Measurements from ENCODE around the gene ANAPC2. TPM values are rescaled to one million over a fixed set of nuclear protein-coding genes. Genes with fewer than 3 reads are reported as not detected.
A peak's percentile ranks its signal among the peaks of the same experiment; 100 is the strongest.

Gene ANAPC2
- total RNA-seq, 1 donor from 2014 or later: 18.9 TPM

DNA sequence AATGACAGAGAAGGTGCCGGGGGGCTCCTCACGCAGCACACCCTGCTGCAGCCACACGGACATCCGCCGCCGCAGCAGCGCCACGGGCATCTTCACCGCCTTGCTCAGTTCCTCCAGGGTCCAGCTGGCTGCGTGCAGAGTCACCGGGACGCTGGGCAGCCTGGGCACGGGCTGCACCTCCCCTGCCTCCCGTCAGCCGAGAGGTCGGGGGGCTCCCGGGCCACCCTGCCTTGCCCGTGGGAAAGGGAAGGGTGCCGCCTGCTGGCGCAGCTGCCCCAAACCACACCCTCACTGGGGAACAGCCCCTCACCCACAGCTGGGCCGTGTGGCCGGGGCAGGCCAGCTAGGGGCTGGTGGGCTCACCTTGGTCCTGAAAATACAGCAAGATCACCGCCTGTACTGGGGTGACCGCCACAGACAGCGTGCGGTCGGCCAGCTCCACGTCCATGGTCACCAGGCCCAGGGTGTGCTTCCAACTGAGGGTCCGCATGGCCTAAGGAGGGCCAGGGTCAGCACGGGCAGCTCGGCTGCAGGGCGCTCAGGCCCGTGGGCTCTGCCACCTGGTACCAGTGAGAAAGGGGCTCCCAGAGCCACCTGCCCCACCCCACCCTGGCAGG is 12.9 kb downstream of the ANAPC2 start:
- Histone ChIP-seq H3K9me3 (ENCODE audit: low read depth) (no peaks in the 10 kb centered on the region), H3F3A (ENCODE audit: low read depth) (peaks cover 10% of the 10 kb centered on the region), H3K27me3 (peaks cover 64% of the 10 kb centered on the region), H3K4me2 (peak overlapping the region; percentile 68), H3K79me2 (ENCODE audit: low read depth) (no peaks in the 10 kb centered on the region), H4K20me1 (ENCODE audit: low read depth) (peaks cover 38% of the 10 kb centered on the region), H3K4me1 (peaks cover 11% of the 10 kb centered on the region), H3K4me3 (peak overlapping the region; percentile 21), H2AFZ (replicated peaks) (no peak overlapping the region), H3K9ac (no peak overlapping the region), H3K36me3 (no peaks in the 10 kb centered on the region), H3K27ac (no peak overlapping the region)
- DNase-seq (ENCODE audit: low spot score): peak; percentile 62
- no peak overlapping the region for H3K4me3 Mint-ChIP-seq
- H3K9me3 Mint-ChIP-seq: no peaks in the 10 kb centered on the region
- H3K27ac Mint-ChIP-seq: no peak overlapping the region
- H3K36me3 Mint-ChIP-seq: no peaks in the 10 kb centered on the region
- no peak for TF ChIP-seq EZH2phosphoT487 (IDR thresholded peaks at IDR 0.05)
- TF ChIP-seq, protein P1, sequence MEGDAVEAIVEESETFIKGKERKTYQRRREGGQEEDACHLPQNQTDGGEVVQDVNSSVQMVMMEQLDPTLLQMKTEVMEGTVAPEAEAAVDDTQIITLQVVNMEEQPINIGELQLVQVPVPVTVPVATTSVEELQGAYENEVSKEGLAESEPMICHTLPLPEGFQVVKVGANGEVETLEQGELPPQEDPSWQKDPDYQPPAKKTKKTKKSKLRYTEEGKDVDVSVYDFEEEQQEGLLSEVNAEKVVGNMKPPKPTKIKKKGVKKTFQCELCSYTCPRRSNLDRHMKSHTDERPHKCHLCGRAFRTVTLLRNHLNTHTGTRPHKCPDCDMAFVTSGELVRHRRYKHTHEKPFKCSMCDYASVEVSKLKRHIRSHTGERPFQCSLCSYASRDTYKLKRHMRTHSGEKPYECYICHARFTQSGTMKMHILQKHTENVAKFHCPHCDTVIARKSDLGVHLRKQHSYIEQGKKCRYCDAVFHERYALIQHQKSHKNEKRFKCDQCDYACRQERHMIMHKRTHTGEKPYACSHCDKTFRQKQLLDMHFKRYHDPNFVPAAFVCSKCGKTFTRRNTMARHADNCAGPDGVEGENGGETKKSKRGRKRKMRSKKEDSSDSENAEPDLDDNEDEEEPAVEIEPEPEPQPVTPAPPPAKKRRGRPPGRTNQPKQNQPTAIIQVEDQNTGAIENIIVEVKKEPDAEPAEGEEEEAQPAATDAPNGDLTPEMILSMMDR (IDR thresholded peaks at IDR 0.05): peak; percentile 50
- peaks cover 16% of the 10 kb centered on the region for H3K27me3 Mint-ChIP-seq (ENCODE audit: insufficient read depth, low read depth)
- H3K4me1 Mint-ChIP-seq: no peaks in the 10 kb centered on the region

DNA sequence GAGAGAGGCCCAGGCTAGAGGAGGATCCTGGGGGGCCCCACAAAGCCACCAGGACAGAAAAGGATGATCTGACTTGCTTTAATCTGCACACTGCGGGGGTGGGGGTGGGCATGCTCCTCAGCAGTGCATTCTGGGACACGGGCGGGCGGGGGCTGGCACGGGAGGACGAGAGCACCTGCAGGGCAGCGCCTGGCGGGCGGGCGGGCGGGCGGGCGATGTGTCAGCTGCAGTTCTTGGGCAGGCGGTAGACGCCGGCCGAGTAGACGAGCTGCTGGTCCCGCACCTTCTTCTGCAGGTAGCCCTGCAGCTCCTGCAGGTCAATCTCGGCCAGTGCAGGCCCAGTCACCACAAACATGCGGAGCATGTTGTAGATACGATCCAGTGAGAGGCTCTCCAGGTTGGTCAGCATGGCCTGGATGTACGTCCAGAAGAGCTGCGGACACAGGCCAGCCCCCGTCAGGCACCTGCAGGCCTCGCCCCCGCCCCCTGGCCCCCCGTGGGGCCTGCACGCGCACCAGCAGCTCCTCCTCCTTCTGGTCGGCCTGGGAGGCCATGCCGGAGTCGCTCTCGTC is 13.6 kb downstream of the ANAPC2 start:
- H3K4me2 ChIP-seq: peak overlapping the region; percentile 68
- no peak overlapping the region for H2AFZ ChIP-seq (replicated peaks)
- H3K27ac Mint-ChIP-seq: no peak overlapping the region
- H3K27me3 ChIP-seq: peaks cover 70% of the 10 kb centered on the region
- no peak overlapping the region for H3K9ac ChIP-seq
- peaks cover 44% of the 10 kb centered on the region for H4K20me1 ChIP-seq (ENCODE audit: low read depth)
- no peaks in the 10 kb centered on the region for H3K79me2 ChIP-seq (ENCODE audit: low read depth)
- no peak for TF ChIP-seq EZH2phosphoT487 (IDR thresholded peaks at IDR 0.05)
- TF ChIP-seq, protein P1 (IDR thresholded peaks at IDR 0.05): no peak
- TF ChIP-seq EZH2 (IDR thresholded peaks at IDR 0.05): no peak
- H3K4me3 ChIP-seq: peak overlapping the region; percentile 21
- H3K27ac ChIP-seq: no peak overlapping the region
- DNase-seq (ENCODE audit: low spot score): peak; percentile 55
- no peaks in the 10 kb centered on the region for H3K9me3 Mint-ChIP-seq
- no peaks in the 10 kb centered on the region for H3K36me3 Mint-ChIP-seq
- H3F3A ChIP-seq (ENCODE audit: low read depth): peaks cover 10% of the 10 kb centered on the region
- peaks cover 13% of the 10 kb centered on the region for H3K4me1 ChIP-seq
- no peak overlapping the region for H3K4me3 Mint-ChIP-seq
- H3K4me1 Mint-ChIP-seq: no peaks in the 10 kb centered on the region
- no peaks in the 10 kb centered on the region for H3K9me3 ChIP-seq (ENCODE audit: low read depth)
- H3K36me3 ChIP-seq: no peaks in the 10 kb centered on the region
- peaks cover 20% of the 10 kb centered on the region for H3K27me3 Mint-ChIP-seq (ENCODE audit: insufficient read depth, low read depth)

GRCh38 chr9:137173796-137174664 is 14.3 kb downstream of the ANAPC2 start:
- H3K4me3 Mint-ChIP-seq: no peak overlapping the region
- H3K27me3 ChIP-seq: peaks cover 78% of the 10 kb centered on the region

More at GRCh38 chr9:137173796-137174664, 14.3 kb downstream of the ANAPC2 start:
- Histone ChIP-seq H3K4me2 (peak overlapping the region; percentile 68), H3K4me1 (peaks cover 16% of the 10 kb centered on the region), H3K36me3 (no peaks in the 10 kb centered on the region), H3F3A (ENCODE audit: low read depth) (peaks cover 18% of the 10 kb centered on the region), H3K27ac (no peak overlapping the region), H3K9ac (no peak overlapping the region), H3K4me3 (no peak overlapping the region), H3K9me3 (ENCODE audit: low read depth) (no peaks in the 10 kb centered on the region), H2AFZ (replicated peaks) (no peak overlapping the region), H3K79me2 (ENCODE audit: low read depth) (no peaks in the 10 kb centered on the region), H4K20me1 (ENCODE audit: low read depth) (peaks cover 47% of the 10 kb centered on the region)
- peaks cover 20% of the 10 kb centered on the region for H3K27me3 Mint-ChIP-seq (ENCODE audit: insufficient read depth, low read depth)
- H3K36me3 Mint-ChIP-seq: no peaks in the 10 kb centered on the region
- TF ChIP-seq EZH2phosphoT487 (IDR thresholded peaks at IDR 0.05): no peak
- TF ChIP-seq EZH2 (IDR thresholded peaks at IDR 0.05): no peak
- TF ChIP-seq, protein P1 (IDR thresholded peaks at IDR 0.05): no peak
- no peaks in the 10 kb centered on the region for H3K4me1 Mint-ChIP-seq
- H3K27ac Mint-ChIP-seq: no peak overlapping the region
- no peaks in the 10 kb centered on the region for H3K9me3 Mint-ChIP-seq
- DNase-seq (ENCODE audit: low spot score): no peak
